ENCODE measurements around the gene LTBP3. TPM values are rescaled to one million over a fixed set of nuclear protein-coding genes. Genes with fewer than 3 reads are reported as not detected.

LTBP3 gene
- total and polyA plus RNA-seq, 9 of the 15 experiments (the other 6 are each of a cell fraction or from before 2014, with no cell fraction given): 0.06 to 20.5 (median 4.8) TPM

DNA sequence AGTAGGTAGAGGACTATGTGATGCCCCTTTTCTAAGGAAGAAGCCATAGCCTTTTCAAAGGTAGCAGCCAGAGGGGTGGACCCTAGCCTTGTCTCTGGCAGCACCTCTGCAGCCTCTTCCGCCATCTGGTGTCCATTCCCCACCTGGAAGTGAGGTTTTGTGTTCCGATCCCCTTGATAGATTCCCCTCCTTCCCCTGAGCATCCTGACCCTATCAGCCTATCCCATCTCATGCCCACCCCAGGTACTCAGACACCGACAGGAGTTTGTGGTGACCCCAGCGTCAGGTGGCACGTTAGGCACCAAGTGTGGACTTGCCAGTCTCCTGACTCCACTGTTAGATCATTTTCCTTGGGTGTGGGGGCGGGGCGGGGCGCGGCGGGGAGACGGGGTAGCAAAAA lies 13.8 kb upstream of the LTBP3 start (continued):
- TF ChIP-seq SUPT5H (IDR thresholded peaks at IDR 0.05): 0 out of 2 replicates have a peak, but pooled peaks have one; percentile 22
- TF ChIP-seq JUND (IDR thresholded peaks at IDR 0.05; ENCODE audit: borderline replicate concordance, low read depth, low read length): 0 out of 2 replicates have a peak, but pooled peaks have one; percentile 13
- no peak for TF ChIP-seq JUND (tag; IDR thresholded peaks at IDR 0.05; ENCODE audit: borderline replicate concordance, low read depth, low read length)
- TF ChIP-seq GATA2 (CRISPR knock-in tag; IDR thresholded peaks at IDR 0.05): peak; percentile 39; the same call in 1 of the 2 replicates
- no peak for TF ChIP-seq FUS (optimal IDR thresholded peaks at IDR 0.05; ENCODE audit: low read depth, low read length)
- TF ChIP-seq, protein P1, sequence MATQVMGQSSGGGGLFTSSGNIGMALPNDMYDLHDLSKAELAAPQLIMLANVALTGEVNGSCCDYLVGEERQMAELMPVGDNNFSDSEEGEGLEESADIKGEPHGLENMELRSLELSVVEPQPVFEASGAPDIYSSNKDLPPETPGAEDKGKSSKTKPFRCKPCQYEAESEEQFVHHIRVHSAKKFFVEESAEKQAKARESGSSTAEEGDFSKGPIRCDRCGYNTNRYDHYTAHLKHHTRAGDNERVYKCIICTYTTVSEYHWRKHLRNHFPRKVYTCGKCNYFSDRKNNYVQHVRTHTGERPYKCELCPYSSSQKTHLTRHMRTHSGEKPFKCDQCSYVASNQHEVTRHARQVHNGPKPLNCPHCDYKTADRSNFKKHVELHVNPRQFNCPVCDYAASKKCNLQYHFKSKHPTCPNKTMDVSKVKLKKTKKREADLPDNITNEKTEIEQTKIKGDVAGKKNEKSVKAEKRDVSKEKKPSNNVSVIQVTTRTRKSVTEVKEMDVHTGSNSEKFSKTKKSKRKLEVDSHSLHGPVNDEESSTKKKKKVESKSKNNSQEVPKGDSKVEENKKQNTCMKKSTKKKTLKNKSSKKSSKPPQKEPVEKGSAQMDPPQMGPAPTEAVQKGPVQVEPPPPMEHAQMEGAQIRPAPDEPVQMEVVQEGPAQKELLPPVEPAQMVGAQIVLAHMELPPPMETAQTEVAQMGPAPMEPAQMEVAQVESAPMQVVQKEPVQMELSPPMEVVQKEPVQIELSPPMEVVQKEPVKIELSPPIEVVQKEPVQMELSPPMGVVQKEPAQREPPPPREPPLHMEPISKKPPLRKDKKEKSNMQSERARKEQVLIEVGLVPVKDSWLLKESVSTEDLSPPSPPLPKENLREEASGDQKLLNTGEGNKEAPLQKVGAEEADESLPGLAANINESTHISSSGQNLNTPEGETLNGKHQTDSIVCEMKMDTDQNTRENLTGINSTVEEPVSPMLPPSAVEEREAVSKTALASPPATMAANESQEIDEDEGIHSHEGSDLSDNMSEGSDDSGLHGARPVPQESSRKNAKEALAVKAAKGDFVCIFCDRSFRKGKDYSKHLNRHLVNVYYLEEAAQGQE (IDR thresholded peaks at IDR 0.05; ENCODE audit: borderline replicate concordance): peak; percentile 85
- TF ChIP-seq, protein P1 (CRISPR knock-in tag; IDR thresholded peaks at IDR 0.05; ENCODE audit: low read depth): no peak
- TF ChIP-seq U2AF2 (optimal IDR thresholded peaks at IDR 0.05; ENCODE audit: low read depth, low read length): no peak
- TF ChIP-seq SP1 (CRISPR knock-in tag; IDR thresholded peaks at IDR 0.05): peak; percentile 36; the same call in 1 of the 2 replicates
- TF ChIP-seq FOXM1 (IDR thresholded peaks at IDR 0.05; ENCODE audit: low read depth): no peak
- TF ChIP-seq FOXM1 (CRISPR knock-in tag; IDR thresholded peaks at IDR 0.05; ENCODE audit: low read depth): 0 out of 2 replicates have a peak, but pooled peaks have one; percentile 12
- TF ChIP-seq, protein P2, sequence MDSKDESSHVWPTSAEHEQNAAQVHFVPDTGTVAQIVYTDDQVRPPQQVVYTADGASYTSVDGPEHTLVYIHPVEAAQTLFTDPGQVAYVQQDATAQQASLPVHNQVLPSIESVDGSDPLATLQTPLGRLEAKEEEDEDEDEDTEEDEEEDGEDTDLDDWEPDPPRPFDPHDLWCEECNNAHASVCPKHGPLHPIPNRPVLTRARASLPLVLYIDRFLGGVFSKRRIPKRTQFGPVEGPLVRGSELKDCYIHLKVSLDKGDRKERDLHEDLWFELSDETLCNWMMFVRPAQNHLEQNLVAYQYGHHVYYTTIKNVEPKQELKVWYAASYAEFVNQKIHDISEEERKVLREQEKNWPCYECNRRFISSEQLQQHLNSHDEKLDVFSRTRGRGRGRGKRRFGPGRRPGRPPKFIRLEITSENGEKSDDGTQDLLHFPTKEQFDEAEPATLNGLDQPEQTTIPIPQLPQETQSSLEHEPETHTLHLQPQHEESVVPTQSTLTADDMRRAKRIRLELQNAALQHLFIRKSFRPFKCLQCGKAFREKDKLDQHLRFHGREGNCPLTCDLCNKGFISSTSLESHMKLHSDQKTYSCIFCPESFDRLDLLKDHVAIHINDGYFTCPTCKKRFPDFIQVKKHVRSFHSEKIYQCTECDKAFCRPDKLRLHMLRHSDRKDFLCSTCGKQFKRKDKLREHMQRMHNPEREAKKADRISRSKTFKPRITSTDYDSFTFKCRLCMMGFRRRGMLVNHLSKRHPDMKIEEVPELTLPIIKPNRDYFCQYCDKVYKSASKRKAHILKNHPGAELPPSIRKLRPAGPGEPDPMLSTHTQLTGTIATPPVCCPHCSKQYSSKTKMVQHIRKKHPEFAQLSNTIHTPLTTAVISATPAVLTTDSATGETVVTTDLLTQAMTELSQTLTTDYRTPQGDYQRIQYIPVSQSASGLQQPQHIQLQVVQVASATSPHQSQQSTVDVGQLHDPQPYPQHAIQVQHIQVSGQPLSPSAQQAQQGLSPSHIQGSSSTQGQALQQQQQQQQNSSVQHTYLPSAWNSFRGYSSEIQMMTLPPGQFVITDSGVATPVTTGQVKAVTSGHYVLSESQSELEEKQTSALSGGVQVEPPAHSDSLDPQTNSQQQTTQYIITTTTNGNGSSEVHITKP (IDR thresholded peaks at IDR 0.05; ENCODE audit: partially characterized antibody): peak; percentile 40
- 0 out of 2 replicates have a peak, but pooled peaks have one; percentile 12 for TF ChIP-seq SMARCE1 (IDR thresholded peaks at IDR 0.05)
- no peak for TF ChIP-seq ZNF41 (CRISPR knock-in tag; conservative IDR thresholded peaks at IDR 0.05)
- TF ChIP-seq HMG20A (CRISPR knock-in tag; conservative IDR thresholded peaks at IDR 0.05): no peak
- TF ChIP-seq STAG1 (CRISPR knock-in tag; IDR thresholded peaks at IDR 0.05; ENCODE audit: borderline replicate concordance): peak; percentile 58; the same call in 1 of the 2 replicates
- TF ChIP-seq EP400 (IDR thresholded peaks at IDR 0.05): peak; percentile 20; the same call in 1 of the 2 replicates
